Gastrocnemius medialis (tissue), 4 donors: ENCODE measurements around the gene RNF222. TPM values are rescaled to one million over a fixed set of nuclear protein-coding genes. Genes with fewer than 3 reads are reported as not detected.
"Not testable (repeated sequence)": the region's sequence is repeated elsewhere in the genome, so short reads cannot be mapped to it uniquely, and the experiment has no call there.

ENCODE experiments used
- ATAC-seq, 2 donors: fragments of 150-250 bp; one replicate each; pipeline ENCODE4 v1.9.1; 2016
- DNase-seq, 2 donors: peaks; one replicate each; pipeline ENCODE4 v3.0.0-alpha.2; 2019
- H3K27ac ChIP-seq, 4 donors: fragments of 200-600 bp; sonication (generic); 1 replicate in 1 of 4; 2 replicates in 3 of 4; pipeline ENCODE4 v1.5.1; 2016 to 2018; ENCODE audit warnings: mild to moderate bottlenecking in 2 of 4, moderate library complexity in 1 of 4
- H3K27me3 ChIP-seq, 3 donors: fragments of 200-600 bp; sonication (generic) in 2 of 3; 1 replicate in 1 of 3; 2 replicates in 2 of 3; pipeline versions ENCODE4 v1.5.1 to v1.6.0; 2016 to 2019; ENCODE audit warnings: mild to moderate bottlenecking in 1 of 3, moderate library complexity in 1 of 3
- H3K36me3 ChIP-seq, 2 donors: fragments of 200-600 bp; sonication (generic) in 1 of 2; one replicate each; pipeline ENCODE4 v1.5.1; 2017 to 2018
- H3K4me1 ChIP-seq, 2 donors: fragments of 200-600 bp; sonication (generic) in 1 of 2; one replicate each; pipeline ENCODE4 v1.5.1; 2016 to 2017; ENCODE audit warnings: mild to moderate bottlenecking in 2 of 2
- H3K4me3 ChIP-seq, 4 donors: fragments of 200-600 bp; sonication (generic) in 3 of 4; 1 replicate in 1 of 4; 2 replicates in 3 of 4; pipeline ENCODE4 v1.5.1; 2016 to 2019; ENCODE audit warnings: mild to moderate bottlenecking in 2 of 4
- H3K9me3 ChIP-seq, 3 donors: fragments of 200-600 bp; sonication (generic) in 2 of 3; 1 replicate in 1 of 3; 2 replicates in 2 of 3; pipeline ENCODE4 v1.5.1; 2016 to 2019
- POLR2A ChIP-seq, 2 donors: fragments of 450-650 bp; IDR thresholded peaks; one replicate each; pipeline ENCODE4 v1.6.1; 2017; ENCODE audit warnings: antibody characterized with exemption in 2 of 2, mild to moderate bottlenecking in 2 of 2, moderate library complexity in 2 of 2
- in situ Hi-C, 4 donors: fragments of 200-750 bp; cut with MboI; loops; one replicate each; pipeline versions ENCODE4 v1.15.0 to v1.8.0; 2017; ENCODE audit warnings: low sequenced_read_pairs in 4 of 4
- intact Hi-C: fragments of 100-400 bp; cut with DNase I; formaldehyde crosslinking; loops from one replicate; pipeline ENCODE4 v1.15.1; 2023; ENCODE audit warnings: low total_unique reads
- total RNA-seq, 4 donors: library from RNA; depleted of rRNA; stranded (reverse); fragments of >200 nt; gene quantifications; one replicate each; pipeline versions ENCODE4 v1.1.0 to v1.2.3, GENCODE V29; 2016
- TF ChIP-seq, protein P1 (sequence below), 5 experiments: fragments of 450-650 bp in 3 of 5; fragments of 200-600 bp in 2 of 5; sonication (generic) in 2 of 5; IDR thresholded peaks in 4 of 5; conservative IDR thresholded peaks in 1 of 5; 1 replicate in 4 of 5; 2 replicates in 1 of 5; pipeline ENCODE4 v1.5.1; 2016 to 2019; ENCODE audit warnings: antibody characterized with exemption in 5 of 5, mild to moderate bottlenecking in 3 of 5, moderate library complexity in 3 of 5

The RNF222 gene
- total RNA-seq, 4 donors from 2014 or later = not detected

- intact Hi-C loops (no loop called here), in situ Hi-C loops (loop anchor here in 1 of 4 donors (25.0 kb wide), 1 partner anchor 232 kb away; the partner anchor contains the start of gene MYH10)
- no peaks in the 10 kb centered on the region for H3K9me3 ChIP-seq
- no peak overlapping the region for H3K27ac ChIP-seq
- DNase-seq (no peak), ATAC-seq (no peak)
- no peaks in the 10 kb centered on the region for H3K36me3 ChIP-seq
- no peak overlapping the region for H3K4me3 ChIP-seq
- H3K4me1 ChIP-seq = peaks cover 0 to 2% of the 10 kb centered on the region in 2 donors
- H3K27me3 ChIP-seq = no peaks in the 10 kb centered on the region
- TF ChIP-seq POLR2A (IDR thresholded peaks at IDR 0.05) = no peak
- TF ChIP-seq, protein P1, sequence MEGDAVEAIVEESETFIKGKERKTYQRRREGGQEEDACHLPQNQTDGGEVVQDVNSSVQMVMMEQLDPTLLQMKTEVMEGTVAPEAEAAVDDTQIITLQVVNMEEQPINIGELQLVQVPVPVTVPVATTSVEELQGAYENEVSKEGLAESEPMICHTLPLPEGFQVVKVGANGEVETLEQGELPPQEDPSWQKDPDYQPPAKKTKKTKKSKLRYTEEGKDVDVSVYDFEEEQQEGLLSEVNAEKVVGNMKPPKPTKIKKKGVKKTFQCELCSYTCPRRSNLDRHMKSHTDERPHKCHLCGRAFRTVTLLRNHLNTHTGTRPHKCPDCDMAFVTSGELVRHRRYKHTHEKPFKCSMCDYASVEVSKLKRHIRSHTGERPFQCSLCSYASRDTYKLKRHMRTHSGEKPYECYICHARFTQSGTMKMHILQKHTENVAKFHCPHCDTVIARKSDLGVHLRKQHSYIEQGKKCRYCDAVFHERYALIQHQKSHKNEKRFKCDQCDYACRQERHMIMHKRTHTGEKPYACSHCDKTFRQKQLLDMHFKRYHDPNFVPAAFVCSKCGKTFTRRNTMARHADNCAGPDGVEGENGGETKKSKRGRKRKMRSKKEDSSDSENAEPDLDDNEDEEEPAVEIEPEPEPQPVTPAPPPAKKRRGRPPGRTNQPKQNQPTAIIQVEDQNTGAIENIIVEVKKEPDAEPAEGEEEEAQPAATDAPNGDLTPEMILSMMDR (IDR thresholded peaks at IDR 0.05 in 4 of 5, conservative IDR thresholded peaks at IDR 0.05 in 1 of 5) = no peak
Observed at GRCh38 chr17:8405499-8406016, 7.9 kb upstream of the RNF222 start.

GRCh38 chr17:8402921-8403536, 5.4 kb upstream of the RNF222 start:
- H3K9me3 ChIP-seq = no peaks in the 10 kb centered on the region
- H3K4me3 ChIP-seq = no peak overlapping the region
- no peaks in the 10 kb centered on the region for H3K4me1 ChIP-seq
- TF ChIP-seq, protein P1 (IDR thresholded peaks at IDR 0.05 in 4 of 5, conservative IDR thresholded peaks at IDR 0.05 in 1 of 5) = no peak
- TF ChIP-seq POLR2A (IDR thresholded peaks at IDR 0.05) = no peak
- no peak for DNase-seq
- H3K27me3 ChIP-seq = peaks cover 3 to 5% (median 3%) of the 10 kb centered on the region in 3 donors
- in situ Hi-C loops (loop anchor here in 1 of 4 donors (25.0 kb wide), 1 partner anchor 234 kb away; the partner anchor contains the start of gene MYH10), intact Hi-C loops (no loop called here)
- H3K36me3 ChIP-seq = no peaks in the 10 kb centered on the region
- no peak overlapping the region for H3K27ac ChIP-seq
- no peak for ATAC-seq

GRCh38 chr17:8401107-8401506, 3.5 kb upstream of the RNF222 start:
- H3K27me3 ChIP-seq = peaks cover 14 to 17% (median 17%) of the 10 kb centered on the region in 3 donors
- ATAC-seq = no peak
- H3K9me3 ChIP-seq = no peaks in the 10 kb centered on the region
- TF ChIP-seq, protein P1 (IDR thresholded peaks at IDR 0.05 in 4 of 5, conservative IDR thresholded peaks at IDR 0.05 in 1 of 5) = no peak
- TF ChIP-seq POLR2A (IDR thresholded peaks at IDR 0.05) = no peak
- no peak for DNase-seq
- H3K4me1 ChIP-seq = no peaks in the 10 kb centered on the region
- H3K27ac ChIP-seq = no peak overlapping the region
- no peaks in the 10 kb centered on the region for H3K36me3 ChIP-seq
- intact Hi-C loops (no loop called here), in situ Hi-C loops (loop anchor here in 1 of 4 donors (25.0 kb wide), 1 partner anchor 236 kb away; the partner anchor contains the start of gene MYH10)
- no peak overlapping the region for H3K4me3 ChIP-seq

DNA sequence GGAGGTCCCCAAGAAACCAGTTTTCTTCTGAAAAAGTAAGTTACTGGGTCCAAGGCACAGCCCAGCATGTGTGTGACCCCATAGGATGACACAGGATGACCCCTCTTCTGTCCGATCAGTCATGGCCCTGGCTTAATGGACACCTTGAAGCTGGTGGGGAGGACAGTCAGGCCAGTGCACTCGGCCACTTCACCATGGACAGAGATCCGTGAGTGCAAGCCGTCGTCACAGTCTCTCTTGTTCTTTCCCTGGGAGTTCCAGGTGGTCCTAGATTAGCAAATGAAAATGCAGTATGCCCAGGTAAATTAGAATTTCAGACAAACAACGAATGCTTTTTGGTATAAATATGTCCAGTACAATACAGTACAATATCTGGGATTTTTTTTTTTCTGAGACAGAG, 1.4 kb upstream of the RNF222 start:
- no peaks in the 10 kb centered on the region for H3K36me3 ChIP-seq
- in situ Hi-C loops (no loop called here), intact Hi-C loops (no loop called here)
- DNase-seq = no peak
- H3K27ac ChIP-seq = no peak overlapping the region
- H3K9me3 ChIP-seq = no peaks in the 10 kb centered on the region
- no peaks in the 10 kb centered on the region for H3K4me1 ChIP-seq
- TF ChIP-seq, protein P1 (IDR thresholded peaks at IDR 0.05 in 4 of 5, conservative IDR thresholded peaks at IDR 0.05 in 1 of 5) = no peak
- TF ChIP-seq POLR2A (IDR thresholded peaks at IDR 0.05) = no peak
- no peak for ATAC-seq
- peaks cover 28 to 37% (median 30%) of the 10 kb centered on the region in 3 donors for H3K27me3 ChIP-seq
- no peak overlapping the region for H3K4me3 ChIP-seq

DNA sequence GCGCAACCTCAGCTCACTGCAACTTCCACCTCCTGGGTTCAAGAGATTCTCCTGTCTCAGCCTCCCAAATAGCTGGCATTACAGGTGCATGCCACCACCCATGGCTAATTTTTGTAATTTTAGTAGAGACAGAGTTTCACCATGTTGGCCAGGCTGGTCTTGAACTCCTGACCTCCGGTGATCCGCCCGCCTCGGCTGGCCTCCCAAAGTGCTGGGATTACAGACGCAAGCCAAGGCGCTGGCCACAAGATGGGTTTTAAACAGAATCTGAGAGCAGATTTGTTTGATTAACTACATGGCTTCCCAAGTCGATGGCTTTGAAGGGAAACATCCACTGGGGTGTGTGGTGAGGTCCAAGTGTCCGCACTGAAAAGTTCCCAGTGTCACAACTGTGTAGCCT, 3.1 kb downstream of the RNF222 start:
- H3K4me3 ChIP-seq, ATAC-seq, H3K4me1 ChIP-seq, intact Hi-C loops, DNase-seq, H3K27ac ChIP-seq, H3K9me3 ChIP-seq, H3K36me3 ChIP-seq, in situ Hi-C loops: not testable (repeated sequence)
- peaks cover 35 to 50% (median 38%) of the 10 kb centered on the region in 3 donors for H3K27me3 ChIP-seq
